ENCODE data around the gene DPP10. TPM values are rescaled to one million over a fixed set of nuclear protein-coding genes. Genes with fewer than 3 reads are reported as not detected.

The DPP10 gene
- total and polyA plus RNA-seq, 4 donors: 0.04 to 4.1 (median 0.48) TPM

DNA sequence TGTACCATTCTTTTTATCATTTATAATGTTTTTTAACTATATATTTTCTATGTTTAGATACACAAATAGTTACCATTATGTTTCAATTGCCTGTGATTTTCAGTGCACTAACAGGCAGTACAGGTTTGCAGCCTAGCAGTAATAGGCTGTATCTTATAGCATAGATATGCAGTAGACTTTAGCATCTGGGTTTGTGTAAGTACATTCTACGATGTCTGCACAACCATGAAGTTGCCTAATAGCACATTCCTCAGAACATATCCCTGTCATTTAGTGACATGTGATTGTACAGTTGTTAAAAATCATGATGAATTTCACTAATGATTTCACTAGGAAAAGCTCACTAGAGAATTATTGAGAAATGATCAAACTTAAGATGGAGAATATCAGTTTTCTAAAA, 884.6 kb downstream of the DPP10 start:
- TF ChIP-seq, protein P1, sequence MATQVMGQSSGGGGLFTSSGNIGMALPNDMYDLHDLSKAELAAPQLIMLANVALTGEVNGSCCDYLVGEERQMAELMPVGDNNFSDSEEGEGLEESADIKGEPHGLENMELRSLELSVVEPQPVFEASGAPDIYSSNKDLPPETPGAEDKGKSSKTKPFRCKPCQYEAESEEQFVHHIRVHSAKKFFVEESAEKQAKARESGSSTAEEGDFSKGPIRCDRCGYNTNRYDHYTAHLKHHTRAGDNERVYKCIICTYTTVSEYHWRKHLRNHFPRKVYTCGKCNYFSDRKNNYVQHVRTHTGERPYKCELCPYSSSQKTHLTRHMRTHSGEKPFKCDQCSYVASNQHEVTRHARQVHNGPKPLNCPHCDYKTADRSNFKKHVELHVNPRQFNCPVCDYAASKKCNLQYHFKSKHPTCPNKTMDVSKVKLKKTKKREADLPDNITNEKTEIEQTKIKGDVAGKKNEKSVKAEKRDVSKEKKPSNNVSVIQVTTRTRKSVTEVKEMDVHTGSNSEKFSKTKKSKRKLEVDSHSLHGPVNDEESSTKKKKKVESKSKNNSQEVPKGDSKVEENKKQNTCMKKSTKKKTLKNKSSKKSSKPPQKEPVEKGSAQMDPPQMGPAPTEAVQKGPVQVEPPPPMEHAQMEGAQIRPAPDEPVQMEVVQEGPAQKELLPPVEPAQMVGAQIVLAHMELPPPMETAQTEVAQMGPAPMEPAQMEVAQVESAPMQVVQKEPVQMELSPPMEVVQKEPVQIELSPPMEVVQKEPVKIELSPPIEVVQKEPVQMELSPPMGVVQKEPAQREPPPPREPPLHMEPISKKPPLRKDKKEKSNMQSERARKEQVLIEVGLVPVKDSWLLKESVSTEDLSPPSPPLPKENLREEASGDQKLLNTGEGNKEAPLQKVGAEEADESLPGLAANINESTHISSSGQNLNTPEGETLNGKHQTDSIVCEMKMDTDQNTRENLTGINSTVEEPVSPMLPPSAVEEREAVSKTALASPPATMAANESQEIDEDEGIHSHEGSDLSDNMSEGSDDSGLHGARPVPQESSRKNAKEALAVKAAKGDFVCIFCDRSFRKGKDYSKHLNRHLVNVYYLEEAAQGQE (IDR thresholded peaks at IDR 0.05): no peak
- TF ChIP-seq FOXA2 (IDR thresholded peaks at IDR 0.05) (no peak), YY1 (IDR thresholded peaks at IDR 0.05) (no peak), RAD21 (IDR thresholded peaks at IDR 0.05) (no peak), EGR1 (IDR thresholded peaks at IDR 0.05; ENCODE audit: low read depth in 2 of 2) (no peak), GABPA (IDR thresholded peaks at IDR 0.05 in 1 of 2, conservative IDR thresholded peaks at IDR 0.05 in 1 of 2) (no peak), TAF1 (conservative IDR thresholded peaks at IDR 0.05) (no peak)
- TF ChIP-seq, protein P2, sequence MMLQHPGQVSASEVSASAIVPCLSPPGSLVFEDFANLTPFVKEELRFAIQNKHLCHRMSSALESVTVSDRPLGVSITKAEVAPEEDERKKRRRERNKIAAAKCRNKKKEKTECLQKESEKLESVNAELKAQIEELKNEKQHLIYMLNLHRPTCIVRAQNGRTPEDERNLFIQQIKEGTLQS (IDR thresholded peaks at IDR 0.05): no peak
- TF ChIP-seq, protein P3, sequence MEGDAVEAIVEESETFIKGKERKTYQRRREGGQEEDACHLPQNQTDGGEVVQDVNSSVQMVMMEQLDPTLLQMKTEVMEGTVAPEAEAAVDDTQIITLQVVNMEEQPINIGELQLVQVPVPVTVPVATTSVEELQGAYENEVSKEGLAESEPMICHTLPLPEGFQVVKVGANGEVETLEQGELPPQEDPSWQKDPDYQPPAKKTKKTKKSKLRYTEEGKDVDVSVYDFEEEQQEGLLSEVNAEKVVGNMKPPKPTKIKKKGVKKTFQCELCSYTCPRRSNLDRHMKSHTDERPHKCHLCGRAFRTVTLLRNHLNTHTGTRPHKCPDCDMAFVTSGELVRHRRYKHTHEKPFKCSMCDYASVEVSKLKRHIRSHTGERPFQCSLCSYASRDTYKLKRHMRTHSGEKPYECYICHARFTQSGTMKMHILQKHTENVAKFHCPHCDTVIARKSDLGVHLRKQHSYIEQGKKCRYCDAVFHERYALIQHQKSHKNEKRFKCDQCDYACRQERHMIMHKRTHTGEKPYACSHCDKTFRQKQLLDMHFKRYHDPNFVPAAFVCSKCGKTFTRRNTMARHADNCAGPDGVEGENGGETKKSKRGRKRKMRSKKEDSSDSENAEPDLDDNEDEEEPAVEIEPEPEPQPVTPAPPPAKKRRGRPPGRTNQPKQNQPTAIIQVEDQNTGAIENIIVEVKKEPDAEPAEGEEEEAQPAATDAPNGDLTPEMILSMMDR (IDR thresholded peaks at IDR 0.05; ENCODE audit: low read depth, low read length, missing input control): no peak
- 46% methylated on average over 1 of the region's 1 CpG for WGBS
- no peak overlapping the region for H3K27ac ChIP-seq (ENCODE audit: low read depth in 1 of 2, low read length in 2 of 2)
- no peaks in the 10 kb centered on the region for H3K4me1 ChIP-seq (ENCODE audit: control insufficient read depth in 4 of 4, insufficient read depth in 4 of 4, low read length in 3 of 4)
- H3K9me3 ChIP-seq (ENCODE audit: control insufficient read depth in 4 of 4, low read length in 3 of 4): no peaks in the 10 kb centered on the region
- no peak for DNase-seq (ENCODE audit: low spot score)
- H3K36me3 ChIP-seq (ENCODE audit: control insufficient read depth in 4 of 4, insufficient read depth in 3 of 4, low read depth in 1 of 4, low read length in 3 of 4): no peaks in the 10 kb centered on the region
- H3K27me3 ChIP-seq (ENCODE audit: control insufficient read depth in 4 of 4, insufficient read depth in 4 of 4, low read length in 3 of 4): no peaks in the 10 kb centered on the region
- H3K9ac ChIP-seq (ENCODE audit: low read depth in 1 of 2, low read length in 2 of 2): no peak overlapping the region
- H3K4me3 ChIP-seq (ENCODE audit: low read depth in 1 of 3, low read length in 3 of 3): no peak overlapping the region

DNA sequence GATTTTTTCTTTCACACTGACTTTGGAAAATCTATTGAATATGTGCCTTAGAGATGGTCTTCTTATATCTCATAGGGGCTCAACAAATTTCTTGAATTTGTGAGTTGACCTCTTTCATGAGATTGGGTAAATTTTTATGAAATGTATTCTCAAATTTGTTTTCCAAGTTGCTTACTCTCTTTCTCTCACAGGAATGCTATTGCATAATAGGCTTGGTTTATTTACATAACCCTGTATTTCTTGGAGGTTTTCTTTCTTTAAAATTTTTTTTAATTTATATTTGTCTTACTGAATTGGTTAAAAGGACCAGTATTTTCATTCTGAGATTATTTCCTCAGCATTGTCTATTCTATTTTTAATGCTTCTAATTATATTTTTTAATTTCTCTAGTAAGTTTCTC, 917.1 kb downstream of the DPP10 start:
- H3K4me1 ChIP-seq (ENCODE audit: control insufficient read depth in 4 of 4, insufficient read depth in 4 of 4, low read length in 3 of 4): no peaks in the 10 kb centered on the region
- peaks cover 2 to 13% (median 3%) of the 10 kb centered on the region in 4 donors for H3K9me3 ChIP-seq (ENCODE audit: control insufficient read depth in 4 of 4, low read length in 3 of 4)
- H3K4me3 ChIP-seq (ENCODE audit: low read depth in 1 of 3, low read length in 3 of 3): no peak overlapping the region
- H3K27ac ChIP-seq (ENCODE audit: low read depth in 1 of 2, low read length in 2 of 2): no peak overlapping the region
- no peak overlapping the region for H3K9ac ChIP-seq (ENCODE audit: low read depth in 1 of 2, low read length in 2 of 2)
- H3K27me3 ChIP-seq (ENCODE audit: control insufficient read depth in 4 of 4, insufficient read depth in 4 of 4, low read length in 3 of 4): no peaks in the 10 kb centered on the region
- no peak for DNase-seq (ENCODE audit: low spot score)
- H3K36me3 ChIP-seq (ENCODE audit: control insufficient read depth in 4 of 4, insufficient read depth in 3 of 4, low read depth in 1 of 4, low read length in 3 of 4): no peaks in the 10 kb centered on the region
- TF ChIP-seq FOXA1 (IDR thresholded peaks at IDR 0.05): no peak
- TF ChIP-seq, protein P4, sequence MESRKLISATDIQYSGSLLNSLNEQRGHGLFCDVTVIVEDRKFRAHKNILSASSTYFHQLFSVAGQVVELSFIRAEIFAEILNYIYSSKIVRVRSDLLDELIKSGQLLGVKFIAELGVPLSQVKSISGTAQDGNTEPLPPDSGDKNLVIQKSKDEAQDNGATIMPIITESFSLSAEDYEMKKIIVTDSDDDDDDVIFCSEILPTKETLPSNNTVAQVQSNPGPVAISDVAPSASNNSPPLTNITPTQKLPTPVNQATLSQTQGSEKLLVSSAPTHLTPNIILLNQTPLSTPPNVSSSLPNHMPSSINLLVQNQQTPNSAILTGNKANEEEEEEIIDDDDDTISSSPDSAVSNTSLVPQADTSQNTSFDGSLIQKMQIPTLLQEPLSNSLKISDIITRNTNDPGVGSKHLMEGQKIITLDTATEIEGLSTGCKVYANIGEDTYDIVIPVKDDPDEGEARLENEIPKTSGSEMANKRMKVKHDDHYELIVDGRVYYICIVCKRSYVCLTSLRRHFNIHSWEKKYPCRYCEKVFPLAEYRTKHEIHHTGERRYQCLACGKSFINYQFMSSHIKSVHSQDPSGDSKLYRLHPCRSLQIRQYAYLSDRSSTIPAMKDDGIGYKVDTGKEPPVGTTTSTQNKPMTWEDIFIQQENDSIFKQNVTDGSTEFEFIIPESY (IDR thresholded peaks at IDR 0.05): no peak
- TF ChIP-seq TAF1 (conservative IDR thresholded peaks at IDR 0.05): no peak
- no peak for TF ChIP-seq YY1 (IDR thresholded peaks at IDR 0.05)
- no peak for TF ChIP-seq JUND (IDR thresholded peaks at IDR 0.05)
- TF ChIP-seq, protein P3 (IDR thresholded peaks at IDR 0.05; ENCODE audit: low read depth, low read length, missing input control): no peak
- no peak for TF ChIP-seq HNF4A (conservative IDR thresholded peaks at IDR 0.05)
- no peak for TF ChIP-seq RXRA (IDR thresholded peaks at IDR 0.05)
- TF ChIP-seq EGR1 (IDR thresholded peaks at IDR 0.05; ENCODE audit: low read depth in 2 of 2): no peak
- TF ChIP-seq GABPA (IDR thresholded peaks at IDR 0.05 in 1 of 2, conservative IDR thresholded peaks at IDR 0.05 in 1 of 2): no peak
- no peak for TF ChIP-seq RAD21 (IDR thresholded peaks at IDR 0.05)
- TF ChIP-seq, protein P5, sequence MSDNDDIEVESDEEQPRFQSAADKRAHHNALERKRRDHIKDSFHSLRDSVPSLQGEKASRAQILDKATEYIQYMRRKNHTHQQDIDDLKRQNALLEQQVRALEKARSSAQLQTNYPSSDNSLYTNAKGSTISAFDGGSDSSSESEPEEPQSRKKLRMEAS (IDR thresholded peaks at IDR 0.05): no peak
- no peak for TF ChIP-seq FOXA2 (IDR thresholded peaks at IDR 0.05)
- TF ChIP-seq NR2F2 (IDR thresholded peaks at IDR 0.05): no peak
- no peak for TF ChIP-seq SP1 (IDR thresholded peaks at IDR 0.05)
- TF ChIP-seq, protein P2 (IDR thresholded peaks at IDR 0.05): no peak
- TF ChIP-seq, protein P1 (IDR thresholded peaks at IDR 0.05): no peak

All from liver (tissue), 9 donors.